H1 (cell line): ENCODE measurements around the gene TMCC3. TPM values are rescaled to one million over a fixed set of nuclear protein-coding genes. Genes with fewer than 3 reads are reported as not detected.

Source experiments
- CTCF ChIA-PET: fragments of 300-600 bp; sonication (Branson Sonifier 250); formaldehyde crosslinking; loops from one replicate; lab custom pipeline; 2021; ENCODE audit not compliant: partially characterized antibody; lab: Charles Lee
- POLR2A ChIA-PET: fragments of 300-600 bp; sonication (Branson Sonifier 250); formaldehyde crosslinking; loops from one replicate; lab custom pipeline; 2021; ENCODE audit warnings: inconsistent platforms; ENCODE audit not compliant: partially characterized antibody; lab: Charles Lee
- DNase-seq, 2 experiments: peaks; one replicate each; pipeline versions ENCODE4 v3.0.0 to v3.0.0-alpha.2; 2010 to 2022; ENCODE audit warnings: low spot score in 2 of 2, low read depth in 1 of 2, mixed read lengths in 1 of 2
- FAIRE-seq: peaks from 2 replicates; lab custom pipeline; 2011; peaks lifted over from hg19 to GRCh38; lab: Jason Lieb, UNC
- H2AFZ ChIP-seq: 2 replicates; pipeline ENCODE4 v1.8.1; 2012; ENCODE audit warnings: low read length, inconsistent platforms
- H2AK5ac ChIP-seq: 2 replicates; pipeline ENCODE4 v1.6.1; 2013; ENCODE audit warnings: low read depth, low read length
- H2BK120ac ChIP-seq: replicated peaks from 2 replicates; pipeline ENCODE3; 2013; ENCODE audit warnings: low read depth, low read length, inconsistent platforms
- H2BK12ac ChIP-seq: 2 replicates; pipeline ENCODE4 v1.6.1; 2013; ENCODE audit warnings: low read depth, low read length
- H2BK15ac ChIP-seq: 2 replicates; pipeline ENCODE4 v1.6.1; 2013; ENCODE audit warnings: low read length
- H2BK20ac ChIP-seq: 2 replicates; pipeline ENCODE4 v1.6.1; 2013; ENCODE audit warnings: low read length
- H2BK5ac ChIP-seq: 2 replicates; pipeline ENCODE4 v1.6.1; 2013; ENCODE audit warnings: low read depth, low read length
- H3K14ac ChIP-seq: 2 replicates; pipeline ENCODE4 v1.6.1; 2013; ENCODE audit warnings: inconsistent platforms; ENCODE audit not compliant: insufficient read length
- H3K18ac ChIP-seq: 2 replicates; pipeline ENCODE4 v1.6.1; 2013; ENCODE audit warnings: low read length; ENCODE audit errors: extremely low read depth
- H3K23ac ChIP-seq: 2 replicates; pipeline ENCODE4 v1.6.1; 2013; ENCODE audit warnings: inconsistent platforms; ENCODE audit not compliant: insufficient read length
- H3K23me2 ChIP-seq: 2 replicates; pipeline ENCODE4 v1.6.1; 2013; ENCODE audit warnings: low read depth, low read length
- H3K27ac ChIP-seq: 2 replicates; pipeline ENCODE4 v1.6.1; 2011; ENCODE audit warnings: low read depth, low read length, inconsistent platforms
- H3K27me3 ChIP-seq, 4 experiments: replicated peaks in 1 of 4; 1 replicate in 1 of 4; 2 replicates in 3 of 4; pipeline versions ENCODE4 v1.6.1 to v1.8.1; 2011 to 2013; ENCODE audit warnings: low read length in 3 of 4, mild to moderate bottlenecking in 3 of 4, inconsistent platforms in 2 of 4, mixed read lengths in 2 of 4, moderate library complexity in 1 of 4; ENCODE audit not compliant: control insufficient read depth in 3 of 4, insufficient read depth in 3 of 4; ENCODE audit errors: extremely low read depth in 1 of 4
- H3K36me3 ChIP-seq, 4 experiments: 2 replicates each; pipeline versions ENCODE4 v1.6.1 to v1.8.1; 2011 to 2013; ENCODE audit warnings: mild to moderate bottlenecking in 4 of 4, low read length in 3 of 4, moderate library complexity in 2 of 4, control low read depth in 1 of 4, inconsistent platforms in 1 of 4; ENCODE audit not compliant: insufficient read depth in 4 of 4, control insufficient read depth in 2 of 4
- H3K4ac ChIP-seq: replicated peaks from 2 replicates; pipeline ENCODE3; 2013; ENCODE audit warnings: low read length, low read depth, mixed read lengths, inconsistent platforms; ENCODE audit not compliant: insufficient read length
- H3K4me1 ChIP-seq, 4 experiments: replicated peaks in 1 of 4; 1 replicate in 1 of 4; 2 replicates in 3 of 4; pipeline versions ENCODE4 v1.6.1 to v1.8.1; 2011 to 2013; ENCODE audit warnings: low read length in 3 of 4, inconsistent platforms in 2 of 4, mixed read lengths in 1 of 4; ENCODE audit not compliant: insufficient read depth in 4 of 4, control insufficient read depth in 3 of 4
- H3K4me2 ChIP-seq, 2 experiments: 2 replicates each; pipeline versions ENCODE4 v1.6.1 to v1.8.1; 2011 to 2013; ENCODE audit warnings: low read depth in 2 of 2, low read length in 2 of 2, control low read depth in 1 of 2, inconsistent platforms in 1 of 2, mild to moderate bottlenecking in 1 of 2; ENCODE audit not compliant: insufficient read depth in 1 of 2
- H3K4me3 ChIP-seq, 4 experiments: fragments of 200-600, 300-600 bp in 1 of 4; sonication (generic), shearing (Covaris generic), sonication (Bioruptor Twin) in 1 of 4; 2 replicates each; pipeline versions ENCODE4 v1.5.1 to v1.8.1; 2011 to 2016; ENCODE audit warnings: low read length in 4 of 4, low read depth in 3 of 4, control low read depth in 2 of 4, inconsistent platforms in 2 of 4, mild to moderate bottlenecking in 2 of 4, mixed read lengths in 1 of 4, moderate library complexity in 1 of 4; ENCODE audit not compliant: insufficient read depth in 2 of 4; ENCODE audit errors: extremely low read depth in 1 of 4
- H3K56ac ChIP-seq: replicated peaks from 2 replicates; pipeline ENCODE3; 2013; ENCODE audit warnings: low read depth, mild to moderate bottlenecking, mixed read lengths, low read length, inconsistent platforms; ENCODE audit not compliant: insufficient read length
- H3K79me1 ChIP-seq: 2 replicates; pipeline ENCODE4 v1.6.1; 2013; ENCODE audit warnings: low read depth, low read length, control low read depth
- H3K79me2 ChIP-seq, 2 experiments: 2 replicates each; pipeline versions ENCODE4 v1.6.1 to v1.8.1; 2012 to 2013; ENCODE audit warnings: low read length in 2 of 2, mild to moderate bottlenecking in 2 of 2, inconsistent platforms in 1 of 2; ENCODE audit not compliant: insufficient read depth in 2 of 2, control insufficient read depth in 1 of 2
- H3K9ac ChIP-seq, 4 experiments: replicated peaks in 1 of 4; 1 replicate in 1 of 4; 2 replicates in 3 of 4; pipeline versions ENCODE4 v1.6.1 to v1.8.1; 2011 to 2013; ENCODE audit warnings: low read depth in 3 of 4, low read length in 3 of 4, control low read depth in 2 of 4, mild to moderate bottlenecking in 2 of 4, moderate library complexity in 2 of 4, inconsistent platforms in 1 of 4; ENCODE audit errors: extremely low read depth in 1 of 4
- H3K9me3 ChIP-seq, 2 experiments: 2 replicates each; pipeline versions ENCODE4 v1.6.1 to v1.8.1; 2012 to 2013; ENCODE audit warnings: mild to moderate bottlenecking in 2 of 2, moderate library complexity in 2 of 2, control low read depth in 1 of 2, inconsistent platforms in 1 of 2, low read depth in 1 of 2, low read length in 1 of 2, mixed read lengths in 1 of 2; ENCODE audit not compliant: insufficient read depth in 2 of 2
- H4K20me1 ChIP-seq, 2 experiments: replicated peaks in 1 of 2; 2 replicates each; pipeline versions ENCODE3 to v1.8.1; 2011 to 2013; ENCODE audit warnings: inconsistent platforms in 2 of 2, low read length in 2 of 2, mild to moderate bottlenecking in 1 of 2; ENCODE audit not compliant: insufficient read depth in 2 of 2, control insufficient read depth in 1 of 2
- H4K5ac ChIP-seq: 2 replicates; pipeline ENCODE4 v1.6.1; 2013; ENCODE audit warnings: low read length, low read depth, mixed read lengths, inconsistent platforms; ENCODE audit not compliant: insufficient read length
- H4K8ac ChIP-seq: 2 replicates; pipeline ENCODE4 v1.8.0; 2013; ENCODE audit warnings: mild to moderate bottlenecking, moderate library complexity, low read length, inconsistent platforms; ENCODE audit not compliant: insufficient read depth; ENCODE audit errors: extremely low read depth
- H4K91ac ChIP-seq: replicated peaks from 2 replicates; pipeline ENCODE3; 2013; ENCODE audit warnings: low read length, mixed read lengths, inconsistent platforms; ENCODE audit not compliant: insufficient read length
- CEBPB ChIP-seq: IDR thresholded peaks from 2 replicates; pipeline ENCODE4 v1.6.1; 2012; ENCODE audit warnings: low read depth, low read length
- EZH2 ChIP-seq: fragments of 200-600 bp; sonication (generic); IDR thresholded peaks from 2 replicates; pipeline ENCODE4 v1.7.1; 2012; ENCODE audit warnings: low read depth, mild to moderate bottlenecking, moderate library complexity, low read length, inconsistent platforms; ENCODE audit not compliant: severe bottlenecking
- PHF8 ChIP-seq: fragments of 200-600 bp; sonication (generic); conservative IDR thresholded peaks from 2 replicates; pipeline ENCODE4 v1.7.1; 2012; ENCODE audit warnings: low read depth, mild to moderate bottlenecking, inconsistent platforms, low read length, moderate library complexity
- RBBP5 ChIP-seq: IDR thresholded peaks from 2 replicates; pipeline ENCODE4 v1.7.1; 2012; ENCODE audit warnings: low read depth, mild to moderate bottlenecking, inconsistent platforms, low read length, moderate library complexity, borderline replicate concordance
- RXRA ChIP-seq: IDR thresholded peaks from 2 replicates; pipeline ENCODE4 v1.6.1; 2011; ENCODE audit warnings: low read depth, mild to moderate bottlenecking, low read length, moderate library complexity; ENCODE audit not compliant: insufficient read depth
- SIRT6 ChIP-seq: IDR thresholded peaks from one replicate; pipeline ENCODE4 v1.7.1; 2012; ENCODE audit warnings: low read length, inconsistent platforms
- SP2 ChIP-seq: IDR thresholded peaks from 2 replicates; pipeline ENCODE4 v1.6.1; 2012; ENCODE audit warnings: mild to moderate bottlenecking, low read length, inconsistent platforms
- TAF1 ChIP-seq: IDR thresholded peaks from 2 replicates; pipeline ENCODE4 v1.6.1; 2011; ENCODE audit warnings: mild to moderate bottlenecking, low read depth, low read length
- TEAD4 ChIP-seq: IDR thresholded peaks from 2 replicates; pipeline ENCODE4 v1.6.1; 2012; ENCODE audit warnings: low read depth, low read length, inconsistent platforms, mixed read lengths
- ZNF274 ChIP-seq: IDR thresholded peaks from 2 replicates; pipeline ENCODE4 v1.7.0; 2012; ENCODE audit warnings: low read length, borderline replicate concordance; ENCODE audit errors: extremely low read depth
- WGBS, 2 experiments: shearing (Covaris generic) in 1 of 2; methylation state at CpG; one replicate each; pipeline versions ENCODE4 v1.1.6 to v1.1.7; 2013 to 2015; ENCODE audit warnings: low lambda C conversion rate in 2 of 2, mixed read lengths in 2 of 2, inconsistent platforms in 1 of 2, low coverage in 1 of 2, missing lambda C conversion rate in 1 of 2; ENCODE audit not compliant: insufficient replicate concordance in 2 of 2, insufficient coverage in 1 of 2, insufficient read length in 1 of 2; ENCODE audit errors: extremely low coverage in 1 of 2, missing lambda C conversion rate in 1 of 2; 5-methylcytosine and 5-hydroxymethylcytosine counted together
- polyA plus RNA-seq, 7 experiments: library from polyadenylated mRNA; depleted of rRNA in 3 of 7; stranded (reverse) in 5 of 7; unstranded in 2 of 7; fragments of >200 nt in 5 of 7; fragments of 200-250 nt in 2 of 7; gene quantifications; 1 replicate in 5 of 7; 2 replicates in 1 of 7; 4 replicates in 1 of 7; pipeline versions ENCODE4 v1.2.1 to v1.2.3, GENCODE V29; 2011 to 2013; ENCODE audit warnings: missing spikeins in 2 of 7, mixed read lengths in 2 of 7
- total RNA-seq: library from RNA; stranded (reverse); fragmentation: NEBNext Ultra II Directional; extraction: Animal tissue kit (Norgen Biotek cat#: 25700); gene quantifications from 2 replicates; pipeline ENCODE4 v1.2.1, GENCODE V29; 2021
- TF ChIP-seq, protein P1 (sequence below): IDR thresholded peaks from 2 replicates; pipeline ENCODE4 v1.6.1; 2012; ENCODE audit warnings: inconsistent platforms

The TMCC3 gene
- total and polyA plus RNA-seq, 2 of the 8 experiments (the other 6 are each of a cell fraction or from before 2014, with no cell fraction given), result 1.7 to 4.1 TPM

- no peak overlapping the region for H3K23ac ChIP-seq
- peaks cover 2 to 5% (median 4%) of the 10 kb centered on the region in 4 experiments; a peak in 3 of 7 replicates for H3K4me1 ChIP-seq
- no peak overlapping the region for H3K4me2 ChIP-seq
- no peaks in the 10 kb centered on the region for H4K20me1 ChIP-seq
- H2BK120ac ChIP-seq, result no peak overlapping the region
- DNase-seq, result no peak
- no peaks in the 10 kb centered on the region for H3K23me2 ChIP-seq
- H3K4me3 ChIP-seq, result no peak overlapping the region
- no peak overlapping the region for H3K56ac ChIP-seq
- no peak overlapping the region for H3K9ac ChIP-seq
- no peak overlapping the region for H3K4ac ChIP-seq
- CTCF ChIA-PET, result interaction anchor here (1.0 to 1.9 kb wide), 3 partner anchors 12 to 200 kb away, joined by 3 to 7 read pairs (median 3); no protein-coding TSS in a partner anchor
- H2AK5ac ChIP-seq, result no peak overlapping the region
- no peaks in the 10 kb centered on the region for H3K9me3 ChIP-seq
- peak overlapping the region; percentile 61; the same call in 1 of the 2 replicates for H2BK15ac ChIP-seq
- 85% methylated on average over 14 of the region's 14 CpGs; no CpG with 5 or more reads in 1 of the 2 experiments for WGBS, 2 experiments
- no peak overlapping the region for H2AFZ ChIP-seq
- H3K79me1 ChIP-seq, result no peaks in the 10 kb centered on the region
- H4K8ac ChIP-seq, result 0 out of 2 replicates have a peak overlapping the region, but pooled peaks have one; percentile 4
- H3K18ac ChIP-seq, result no peak overlapping the region
- H3K36me3 ChIP-seq, result no peaks in the 10 kb centered on the region
- no peak for FAIRE-seq
- H4K5ac ChIP-seq, result no peak overlapping the region
- no peak overlapping the region for H3K14ac ChIP-seq
- no peaks in the 10 kb centered on the region for H3K79me2 ChIP-seq
- H2BK12ac ChIP-seq, result peak overlapping the region; percentile 50; the same call in 1 of the 2 replicates
- H4K91ac ChIP-seq, result no peak overlapping the region
- no peaks in the 10 kb centered on the region for H3K27me3 ChIP-seq
- POLR2A ChIA-PET, result interaction anchor here (0.6 kb wide), 2 partner anchors 354 to 792 kb away, joined by 3 to 4 read pairs; no protein-coding TSS in a partner anchor
- H2BK5ac ChIP-seq, result no peak overlapping the region
- no peak overlapping the region for H3K27ac ChIP-seq
- H2BK20ac ChIP-seq, result no peak overlapping the region
- TF ChIP-seq TEAD4 (no peak), RBBP5 (no peak), SIRT6 (no peak), RXRA (no peak), SP2 (no peak), EZH2 (no peak), TAF1 (no peak), PHF8 (no peak), ZNF274 (no peak), CEBPB (no peak)
- TF ChIP-seq, protein P1, sequence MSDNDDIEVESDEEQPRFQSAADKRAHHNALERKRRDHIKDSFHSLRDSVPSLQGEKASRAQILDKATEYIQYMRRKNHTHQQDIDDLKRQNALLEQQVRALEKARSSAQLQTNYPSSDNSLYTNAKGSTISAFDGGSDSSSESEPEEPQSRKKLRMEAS, result no peak
Measured at GRCh38 chr12:94615260-94616181, 34.8 kb downstream of the TMCC3 start.
